Endodermal cell (in vitro differentiated cells): ENCODE measurements around the gene WIPF1. TPM values are rescaled to one million over a fixed set of nuclear protein-coding genes. Genes with fewer than 3 reads are reported as not detected.

ENCODE experiments used
- DNase-seq: peaks from one replicate; pipeline ENCODE4 v3.0.0-alpha.2; 2017
- H3K27ac ChIP-seq: 2 replicates; pipeline ENCODE4 v1.5.1; 2013; ENCODE audit warnings: mild to moderate bottlenecking, low read depth, low read length, moderate library complexity
- H3K27me3 ChIP-seq: 2 replicates; pipeline ENCODE4 v1.6.1; 2013; ENCODE audit warnings: mild to moderate bottlenecking, low read length, moderate library complexity; ENCODE audit not compliant: insufficient read depth, control insufficient read depth, poor library complexity, severe bottlenecking
- H3K36me3 ChIP-seq: 2 replicates; pipeline ENCODE4 v1.7.0; 2013; ENCODE audit warnings: mild to moderate bottlenecking, low read length, moderate library complexity; ENCODE audit not compliant: control insufficient read depth, insufficient read depth
- H3K4me1 ChIP-seq: one replicate; pipeline ENCODE4 v1.7.0; 2013; ENCODE audit warnings: low read length; ENCODE audit not compliant: control insufficient read depth, insufficient read depth
- H3K4me3 ChIP-seq: 2 replicates; pipeline ENCODE4 v1.5.1; 2013; ENCODE audit warnings: mild to moderate bottlenecking, low read length, moderate library complexity
- H3K9ac ChIP-seq: 2 replicates; pipeline ENCODE4 v1.6.1; 2013; ENCODE audit warnings: mild to moderate bottlenecking, low read length, moderate library complexity; ENCODE audit not compliant: poor library complexity, severe bottlenecking; ENCODE audit errors: extremely low read depth
- H3K9me3 ChIP-seq: 2 replicates; pipeline ENCODE4 v1.6.1; 2013; ENCODE audit warnings: mild to moderate bottlenecking, low read length, moderate library complexity; ENCODE audit not compliant: control insufficient read depth
- H3K27ac Mint-ChIP-seq: 2 replicates; pipeline ENCODE4 v1.8.0; 2020; ENCODE audit warnings: mixed read lengths
- H3K27me3 Mint-ChIP-seq: 2 replicates; pipeline ENCODE4 v1.8.0; 2021; ENCODE audit warnings: mild to moderate bottlenecking, mixed read lengths; ENCODE audit not compliant: insufficient read depth
- H3K36me3 Mint-ChIP-seq: 2 replicates; pipeline ENCODE4 v1.8.0; 2020; ENCODE audit warnings: low read depth, mixed read lengths
- H3K4me1 Mint-ChIP-seq: 2 replicates; pipeline ENCODE4 v1.8.0; 2020; ENCODE audit warnings: mixed read lengths
- H3K4me3 Mint-ChIP-seq: 2 replicates; pipeline ENCODE4 v1.8.0; 2020; ENCODE audit warnings: mild to moderate bottlenecking, moderate library complexity, mixed read lengths
- H3K9me3 Mint-ChIP-seq: 2 replicates; pipeline ENCODE4 v1.8.0; 2020; ENCODE audit warnings: mild to moderate bottlenecking, mixed read lengths
- CTCF ChIP-seq: fragments of 200-600 bp; sonication (generic); conservative IDR thresholded peaks from 2 replicates; pipeline ENCODE4 v1.5.0; 2021; ENCODE audit warnings: antibody characterized with exemption, mild to moderate bottlenecking
- WGBS, 2 experiments: methylation state at CpG; one replicate each; pipeline versions ENCODE4 v1.1.5 to v1.1.7; 2013; ENCODE audit warnings: missing lambda C conversion rate in 2 of 2, mixed read lengths in 1 of 2; ENCODE audit not compliant: insufficient coverage in 1 of 2, insufficient read length in 1 of 2; 5-methylcytosine and 5-hydroxymethylcytosine counted together
- total RNA-seq, 2 donors: library from RNA; stranded (reverse); fragmentation: NEBNext Ultra II Directional in 1 of 2; extraction: Animal tissue kit (Norgen Biotek cat#: 25700) in 1 of 2; gene quantifications; 2 replicates in 1 of 2; 3 replicates in 1 of 2; pipeline ENCODE4 v1.2.1, GENCODE V29; 2021

The WIPF1 gene
- total RNA-seq, 2 donors from 2014 or later, result 21.5 to 28.5 TPM

GRCh38 chr2:174630107-174630506 lies 32.5 kb upstream of the WIPF1 start:
- no peak for DNase-seq
- Histone ChIP-seq H3K4me3 (no peak overlapping the region), H3K4me1 (peaks cover 6% of the 10 kb centered on the region), H3K36me3 (no peaks in the 10 kb centered on the region), H3K9me3 (no peaks in the 10 kb centered on the region), H3K9ac (no peak overlapping the region), H3K27ac (no peak overlapping the region), H3K27me3 (no peaks in the 10 kb centered on the region)
- Mint-ChIP-seq H3K4me3 (no peak overlapping the region), H3K36me3 (no peaks in the 10 kb centered on the region), H3K27me3 (no peaks in the 10 kb centered on the region), H3K4me1 (peaks cover 14% of the 10 kb centered on the region), H3K9me3 (no peaks in the 10 kb centered on the region), H3K27ac (no peak overlapping the region)
- TF ChIP-seq CTCF, result no peak
- 98% methylated on average over 2 of the region's 3 CpGs; no CpG with 5 or more reads in 1 of the 2 experiments for WGBS, 2 experiments

- TF ChIP-seq CTCF, result no peak
- H3K27ac ChIP-seq, result no peak overlapping the region
- WGBS, 2 experiments, result 91 to 92% methylated on average over 5 to 6 of the region's 6 CpGs
- H3K27me3 ChIP-seq, result no peaks in the 10 kb centered on the region
- H3K4me1 ChIP-seq, result no peaks in the 10 kb centered on the region
- Mint-ChIP-seq H3K4me3 (no peak overlapping the region), H3K36me3 (no peaks in the 10 kb centered on the region), H3K27ac (no peak overlapping the region), H3K4me1 (peaks cover 10% of the 10 kb centered on the region), H3K27me3 (no peaks in the 10 kb centered on the region), H3K9me3 (no peaks in the 10 kb centered on the region)
- no peaks in the 10 kb centered on the region for H3K36me3 ChIP-seq
- no peak overlapping the region for H3K4me3 ChIP-seq
- no peak for DNase-seq
- no peak overlapping the region for H3K9ac ChIP-seq
- H3K9me3 ChIP-seq, result no peaks in the 10 kb centered on the region
Measured at GRCh38 chr2:174629506-174629905, 31.9 kb upstream of the WIPF1 start.

- H3K4me1 Mint-ChIP-seq, result peaks cover 5% of the 10 kb centered on the region
- 90 to 100% methylated on average over 2 of the region's 2 CpGs for WGBS, 2 experiments
- H3K27ac Mint-ChIP-seq, result no peak overlapping the region
- no peak for TF ChIP-seq CTCF
- no peaks in the 10 kb centered on the region for H3K27me3 Mint-ChIP-seq
- Histone ChIP-seq H3K27me3 (no peaks in the 10 kb centered on the region), H3K4me3 (no peak overlapping the region), H3K4me1 (no peaks in the 10 kb centered on the region), H3K36me3 (no peaks in the 10 kb centered on the region), H3K9me3 (no peaks in the 10 kb centered on the region), H3K27ac (no peak overlapping the region), H3K9ac (no peak overlapping the region)
- H3K4me3 Mint-ChIP-seq, result no peak overlapping the region
- no peaks in the 10 kb centered on the region for H3K36me3 Mint-ChIP-seq
- no peak for DNase-seq
- no peaks in the 10 kb centered on the region for H3K9me3 Mint-ChIP-seq
Measured at GRCh38 chr2:174628528-174629169, 31.0 kb upstream of the WIPF1 start.
